Inferior parietal cortex (tissue), 1 donor: Measurements from ENCODE around the gene ELOVL5.
"Not testable (repeated sequence)": the region's sequence is repeated elsewhere in the genome, so short reads cannot be mapped to it uniquely, and the experiment has no call there.

Experiments
- DNase-seq: peaks from one replicate; pipeline ENCODE4 v3.0.0-alpha.2; 2016; ENCODE audit errors: extremely low spot score

Gene ELOVL5

DNA sequence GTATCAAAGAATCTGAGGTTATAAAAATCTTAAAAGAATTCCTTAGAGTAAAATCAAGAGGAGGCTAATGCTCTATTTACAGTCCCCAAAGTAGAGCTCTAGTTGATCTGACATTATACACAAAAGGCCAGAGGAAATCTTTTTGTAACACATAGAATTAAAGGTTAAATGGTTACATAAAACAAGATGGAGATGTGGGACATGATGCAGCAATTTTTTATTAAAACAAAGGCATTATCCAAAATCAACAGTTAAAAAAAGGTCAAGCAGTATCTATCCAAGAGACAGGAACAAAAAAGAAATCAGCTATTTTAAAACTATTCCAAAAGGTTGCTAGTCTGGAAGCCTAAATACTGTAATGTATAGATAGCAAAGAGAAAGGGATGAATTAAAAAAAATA is 20.4 kb downstream of the ELOVL5 start:
- no peak for DNase-seq

DNA sequence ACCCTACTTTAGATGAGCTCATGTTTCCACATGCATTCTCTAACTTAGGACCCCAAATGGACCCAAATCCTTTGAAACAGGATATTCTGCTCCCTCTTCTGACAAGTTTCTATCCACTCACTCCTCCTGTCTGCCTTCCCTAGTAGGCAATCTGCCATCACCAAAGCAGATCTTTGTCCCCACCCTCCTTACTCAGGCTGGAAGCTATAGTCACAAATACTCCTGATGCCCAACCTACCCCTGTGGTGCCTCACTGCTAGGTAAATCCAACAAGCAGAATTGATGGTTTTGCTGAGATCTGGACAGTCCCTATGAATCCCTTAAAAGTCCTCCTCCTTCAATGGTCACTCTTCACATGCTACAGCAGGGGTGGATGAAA is 21.7 kb downstream of the ELOVL5 start:
- DNase-seq = no peak

DNA sequence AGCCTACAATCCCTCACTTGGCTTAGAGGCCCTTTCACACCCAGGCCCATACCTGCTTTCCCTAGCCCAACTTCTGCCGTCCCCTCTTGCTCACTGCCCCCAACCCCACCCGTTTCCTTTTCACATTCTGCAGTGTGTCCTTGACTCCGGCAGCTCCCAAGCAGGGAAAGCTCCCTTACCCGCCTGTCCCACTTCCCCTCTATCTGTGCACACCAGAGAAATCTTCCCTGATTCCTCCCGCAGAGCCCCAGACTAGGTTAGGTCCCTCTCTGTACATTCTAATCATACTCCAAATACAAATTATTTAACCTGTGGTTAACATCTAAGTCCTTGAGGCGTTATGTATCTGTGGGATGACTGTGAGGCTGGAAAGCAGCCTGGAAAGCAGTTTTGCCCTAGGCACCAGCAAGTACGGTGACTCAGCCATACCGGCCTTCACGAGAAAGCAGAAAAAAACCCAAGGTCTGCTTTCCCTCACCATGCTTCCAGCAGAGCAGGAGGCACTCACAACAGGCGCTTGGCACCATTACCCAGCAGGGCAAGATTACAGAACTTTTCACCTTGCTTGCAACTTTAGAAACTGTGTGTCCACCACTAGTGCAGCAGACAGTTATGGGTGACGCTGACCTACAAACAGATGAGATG is 22.3 kb downstream of the ELOVL5 start:
- DNase-seq = no peak

DNA sequence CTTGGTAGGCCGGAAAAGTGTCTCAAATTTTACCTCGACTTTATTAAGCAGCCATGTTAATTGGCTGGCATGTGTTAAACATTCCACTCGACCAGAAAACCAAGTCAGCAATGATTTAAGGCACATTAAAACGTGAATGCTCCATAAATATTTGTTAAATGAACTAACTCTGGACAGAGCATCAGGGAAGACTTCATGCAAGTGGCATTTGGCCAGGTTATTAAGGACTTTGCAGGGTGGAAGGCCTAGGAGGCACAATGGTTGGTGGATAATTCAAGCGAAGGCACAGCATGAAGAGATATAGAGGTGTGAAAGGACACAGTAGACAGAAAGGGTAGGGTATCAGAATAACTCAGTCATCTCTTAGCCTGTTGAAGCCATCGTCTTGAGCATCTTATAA is 23.0 kb downstream of the ELOVL5 start:
- no peak for DNase-seq

DNA sequence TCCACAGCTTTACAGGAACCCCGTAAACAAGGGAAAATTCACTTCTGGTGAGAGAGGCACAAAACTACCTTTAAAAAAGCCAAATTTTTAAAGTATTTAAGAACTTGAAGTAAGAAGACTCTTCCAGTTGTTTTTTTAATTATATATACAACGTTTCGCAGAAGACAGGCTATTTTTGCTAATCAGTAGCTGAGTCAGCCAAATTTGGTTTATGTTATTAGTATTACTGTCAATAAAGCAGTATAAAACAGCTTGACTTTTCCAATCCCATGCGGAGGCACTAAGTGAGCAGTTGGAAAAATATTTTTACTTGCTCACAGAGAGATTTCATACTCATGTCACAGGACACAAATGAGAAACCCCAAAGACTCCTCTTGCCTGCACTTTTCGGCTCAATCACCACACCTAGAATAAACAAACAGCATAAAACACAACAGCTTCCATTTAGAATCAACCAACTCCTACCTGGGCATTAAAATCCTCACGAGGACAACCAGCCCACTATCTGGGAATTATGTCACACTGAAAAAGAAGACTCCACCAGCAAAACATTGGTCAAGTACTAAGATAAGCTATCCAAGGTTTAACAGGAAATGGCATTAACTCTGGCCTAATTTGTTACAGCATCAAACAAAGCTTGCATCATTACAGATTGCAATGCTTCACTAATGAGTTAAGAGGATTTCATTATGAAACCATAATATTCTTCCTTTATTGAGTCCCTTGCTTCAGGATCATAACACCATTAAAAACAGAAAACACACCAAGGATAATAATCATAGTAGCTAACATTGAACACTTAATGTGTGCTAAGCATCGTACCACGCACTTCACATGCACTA is 26.3 kb downstream of the ELOVL5 start:
- no peak for DNase-seq

DNA sequence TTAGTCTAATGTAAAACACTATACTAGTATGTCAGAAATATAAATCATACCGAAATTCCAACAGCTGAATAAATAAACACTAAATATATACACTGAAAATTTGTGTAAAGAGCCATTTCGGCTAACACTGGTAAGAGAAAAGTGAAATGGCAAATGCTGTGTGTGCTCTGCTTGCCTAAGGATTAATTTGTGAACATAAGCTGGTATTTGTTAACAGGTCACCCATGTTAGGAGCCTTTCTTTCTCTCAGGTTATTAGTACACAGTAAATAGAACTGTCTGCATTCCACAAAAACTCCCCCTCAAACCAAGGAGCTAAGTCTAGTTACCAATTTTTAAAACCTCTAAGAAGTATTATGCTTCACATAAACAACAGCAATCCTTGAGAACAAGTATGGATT is 27.0 kb downstream of the ELOVL5 start:
- no peak for DNase-seq

DNA sequence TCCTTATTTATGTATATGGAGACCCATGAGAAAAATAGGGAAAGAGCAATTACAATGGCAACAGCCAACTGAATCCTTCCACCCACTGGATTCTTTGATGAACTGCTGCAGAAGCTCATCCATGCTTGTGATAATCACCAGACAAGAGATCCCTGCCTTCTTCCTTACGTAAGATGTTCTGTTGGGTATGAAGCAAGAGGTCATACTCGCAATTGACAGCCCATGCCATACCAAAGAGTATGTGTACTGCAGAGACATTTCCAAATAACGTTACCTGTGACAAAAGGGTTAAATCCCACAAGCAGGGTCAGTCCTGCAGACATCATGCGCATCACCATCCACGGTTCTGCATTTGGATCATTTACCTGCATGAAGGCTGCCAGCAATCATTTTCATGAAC is 27.8 kb downstream of the ELOVL5 start:
- DNase-seq = no peak

DNA sequence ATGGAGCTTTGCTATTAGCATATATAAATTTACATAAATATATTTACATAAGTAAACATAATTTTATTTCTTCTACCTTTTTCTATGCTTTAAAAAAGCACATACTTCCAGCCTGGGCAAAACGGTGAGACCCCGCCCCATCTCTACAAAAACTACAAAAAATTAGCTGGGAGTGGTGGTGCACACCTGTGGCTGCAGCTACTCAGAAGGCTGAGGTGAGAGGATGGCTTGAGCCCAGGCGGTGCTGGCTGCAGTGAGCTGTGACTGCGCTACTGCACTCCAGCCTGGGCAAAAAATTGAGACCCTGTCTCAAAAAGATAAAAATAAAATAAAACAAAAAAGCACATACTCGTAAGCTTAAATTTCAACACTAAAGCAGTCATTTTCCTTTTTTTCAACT is 30.3 kb downstream of the ELOVL5 start:
- DNase-seq = no peak

DNA sequence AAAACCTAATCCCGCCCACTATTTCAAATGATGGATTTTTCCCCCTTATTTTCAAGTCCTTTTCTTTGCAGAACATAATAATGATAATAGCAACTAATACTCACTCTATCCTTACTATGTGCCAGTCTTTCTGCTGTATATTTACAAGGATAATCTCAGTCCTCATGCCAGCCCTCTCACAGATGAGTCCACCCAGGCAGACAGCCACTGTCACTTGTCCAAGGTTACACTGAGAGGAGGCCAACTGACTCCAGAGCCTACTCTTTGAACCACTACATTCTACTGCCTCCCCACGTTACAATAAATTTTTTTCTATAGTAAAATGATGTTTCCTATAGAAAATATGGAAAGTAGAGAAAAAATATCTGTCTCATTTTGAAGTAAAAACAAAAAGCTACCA is 30.9 kb downstream of the ELOVL5 start:
- no peak for DNase-seq

DNA sequence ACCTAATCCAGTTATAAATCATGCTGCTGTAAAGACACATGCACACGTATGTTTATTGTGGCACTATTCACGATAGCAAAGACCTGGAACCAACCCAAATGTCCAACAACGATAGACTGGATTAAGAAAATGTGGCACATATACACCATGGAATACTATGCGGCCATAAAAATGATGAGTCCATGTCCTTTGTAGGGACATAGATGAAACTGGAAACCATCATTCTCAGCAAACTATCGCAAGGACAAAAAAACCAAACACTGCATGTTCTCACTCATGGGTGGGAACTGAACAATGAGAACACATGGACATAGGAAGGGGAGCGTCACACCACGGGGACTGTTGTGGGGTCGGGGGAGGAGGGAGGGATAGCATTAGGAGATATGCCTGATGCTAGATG is 31.5 kb downstream of the ELOVL5 start:
- not testable (repeated sequence) for DNase-seq

DNA sequence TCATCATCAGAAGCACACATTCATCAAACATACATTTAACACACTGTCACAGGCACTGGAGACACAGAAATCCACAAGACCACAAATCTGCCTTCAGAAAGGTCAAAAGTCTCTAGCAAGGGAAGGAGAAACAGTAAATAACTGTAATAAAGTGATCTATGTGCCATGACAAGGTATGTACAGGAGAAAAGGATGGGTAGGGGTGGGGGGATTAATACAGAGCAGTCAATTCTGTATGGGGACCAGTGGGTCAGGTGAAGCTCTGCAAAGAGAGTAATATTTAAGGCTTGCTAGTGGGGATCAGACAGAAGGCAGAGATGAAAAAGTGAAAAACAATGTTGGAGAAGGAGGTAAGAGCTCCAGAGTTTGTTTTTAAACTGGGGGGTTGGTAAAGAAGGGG is 32.6 kb downstream of the ELOVL5 start:
- no peak for DNase-seq

DNA sequence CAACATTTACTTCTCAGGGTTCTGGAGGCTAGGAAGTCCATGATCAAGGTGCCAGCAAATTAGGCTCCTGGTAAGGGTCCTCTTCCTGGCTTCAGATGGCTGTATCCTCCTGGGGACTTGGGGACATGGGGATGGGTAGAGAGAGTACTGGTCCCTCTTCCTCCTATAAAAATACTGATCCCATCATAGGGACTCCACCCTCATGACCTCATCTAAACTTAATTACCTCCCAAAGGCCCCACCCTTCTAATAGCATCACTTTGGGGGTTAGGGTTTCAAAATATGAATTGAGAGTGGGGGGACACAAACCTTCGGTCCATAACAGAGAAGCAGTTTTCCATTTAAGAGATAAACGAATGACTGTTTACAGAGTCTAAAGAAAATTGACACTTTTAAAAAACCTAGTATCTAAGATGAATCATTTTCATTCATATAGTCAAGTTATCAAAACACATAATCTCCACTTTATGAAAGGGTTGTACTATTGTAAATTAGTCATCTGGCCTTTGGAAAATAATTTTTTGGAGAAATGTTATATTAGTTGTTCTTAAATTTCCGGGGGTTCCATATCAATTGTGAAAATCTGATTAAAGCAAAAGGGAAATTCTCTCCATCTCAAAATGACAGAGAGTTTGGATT is 33.5 kb downstream of the ELOVL5 start:
- DNase-seq = no peak

DNA sequence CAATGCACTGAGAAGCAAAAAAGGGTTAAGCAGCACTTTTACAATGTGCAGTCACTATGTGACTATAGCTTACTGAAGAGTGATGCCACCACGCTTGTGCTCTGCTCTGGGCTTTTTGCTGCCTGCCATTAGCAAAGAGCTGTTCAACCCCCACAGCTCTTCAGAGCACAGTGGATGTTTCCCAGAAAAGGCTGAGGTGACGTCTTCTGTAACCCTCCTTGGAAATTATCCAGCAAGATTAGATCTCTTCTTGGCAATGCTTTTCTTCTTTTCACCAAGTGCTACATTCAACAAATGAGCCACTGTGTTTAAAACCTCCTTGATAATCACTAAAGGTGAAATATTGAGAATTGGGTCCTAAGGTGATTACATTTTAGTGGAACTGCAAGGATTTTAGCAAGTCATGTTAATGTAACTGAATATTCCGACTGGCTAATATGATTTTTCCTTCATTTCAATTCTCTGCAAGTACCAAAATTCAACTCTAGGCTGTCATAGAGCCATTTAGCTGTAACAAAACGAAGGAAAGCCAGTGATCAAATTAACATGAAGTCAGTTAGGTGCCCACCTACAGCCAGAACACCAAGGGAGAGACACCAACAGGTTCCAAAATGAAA is 34.9 kb downstream of the ELOVL5 start:
- DNase-seq = no peak

DNA sequence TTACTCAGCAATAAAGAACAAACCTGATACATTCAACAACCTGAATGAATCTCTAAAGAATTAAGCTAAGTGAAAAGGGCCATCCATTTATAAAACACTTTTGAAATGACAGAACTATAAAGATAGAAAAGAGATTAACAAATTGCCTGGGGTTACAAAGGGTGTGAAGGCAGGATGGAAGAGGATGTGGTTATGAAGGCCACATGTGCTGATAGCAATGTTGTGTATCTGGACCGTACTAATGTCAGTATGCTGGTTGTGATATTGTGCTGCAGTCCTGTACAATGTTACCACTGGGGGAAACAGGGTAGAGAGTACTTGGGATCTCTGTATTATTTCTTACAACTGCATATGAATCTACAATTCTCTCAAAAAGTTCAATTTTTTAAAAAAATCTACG is 36.4 kb downstream of the ELOVL5 start:
- DNase-seq = no peak

DNA sequence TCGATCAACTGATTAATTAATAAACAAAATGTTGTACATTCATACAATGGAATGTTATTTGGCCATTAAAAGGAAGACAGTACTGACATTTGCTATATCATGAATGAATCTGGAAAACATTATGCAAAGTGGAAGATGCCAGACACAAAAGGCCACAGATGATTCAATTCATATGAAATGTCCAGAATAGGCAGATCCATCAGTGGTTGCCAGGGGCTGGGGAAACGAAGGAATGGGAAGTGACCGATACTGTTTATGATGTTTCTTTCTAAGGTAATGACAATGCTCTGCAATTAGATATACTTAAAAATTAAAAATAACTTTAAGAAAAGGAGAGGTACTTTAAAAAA is 37.2 kb downstream of the ELOVL5 start:
- DNase-seq = no peak

DNA sequence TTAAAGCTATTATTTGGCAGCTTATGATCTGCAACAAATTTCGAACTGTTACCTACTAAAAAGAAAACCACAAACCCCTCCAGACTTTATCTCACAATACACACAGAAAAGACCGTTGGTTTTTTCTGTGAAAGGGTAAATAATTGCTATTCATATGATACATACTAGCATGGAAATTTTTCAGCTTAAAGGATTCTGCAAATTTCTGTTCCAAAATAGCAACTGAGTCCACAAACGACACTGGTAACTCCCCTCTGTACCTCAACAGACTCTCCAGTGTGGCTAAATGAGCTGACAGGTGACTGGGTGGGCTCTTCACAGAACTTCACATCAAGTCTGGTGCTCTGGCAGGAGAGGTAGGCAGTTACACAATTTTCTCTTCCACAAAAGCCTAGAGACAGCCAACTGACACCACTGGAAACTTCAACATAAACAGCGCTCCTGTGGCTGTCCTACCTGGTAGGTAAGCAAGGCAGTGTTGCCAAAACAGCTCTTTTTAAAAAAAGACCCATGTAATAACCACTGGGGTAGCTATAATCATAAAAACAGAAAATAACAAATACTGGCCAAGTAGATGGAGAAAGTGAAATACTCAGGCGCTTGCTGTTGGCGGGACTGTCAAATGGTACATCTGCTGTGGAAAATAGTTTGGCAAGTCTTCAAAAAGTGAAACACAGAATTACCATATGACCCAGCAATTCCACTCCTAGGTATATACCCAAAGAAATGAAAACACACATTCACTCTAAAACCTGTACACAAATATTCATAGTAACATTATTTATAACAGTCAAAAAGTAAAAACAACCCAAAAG is 37.8 kb downstream of the ELOVL5 start:
- DNase-seq = no peak

DNA sequence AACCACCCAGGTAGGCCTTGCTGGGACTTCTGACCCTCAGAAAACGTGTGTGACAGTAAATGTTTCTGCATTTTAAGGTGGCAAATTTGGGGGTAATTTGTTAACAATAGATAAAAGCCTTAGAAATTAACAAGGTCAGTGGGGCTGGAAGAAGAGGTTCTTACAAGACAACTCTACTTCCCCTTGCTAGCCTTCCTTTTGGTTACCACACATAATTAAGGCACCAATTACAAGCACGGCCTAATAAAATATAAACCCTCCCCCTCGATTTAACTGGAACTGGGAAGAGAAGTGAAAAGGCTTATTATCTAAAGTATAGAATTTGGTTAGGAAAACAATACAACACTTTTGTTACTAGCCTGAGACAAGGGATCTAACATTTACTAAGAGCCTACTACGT is 38.8 kb downstream of the ELOVL5 start:
- DNase-seq = no peak

DNA sequence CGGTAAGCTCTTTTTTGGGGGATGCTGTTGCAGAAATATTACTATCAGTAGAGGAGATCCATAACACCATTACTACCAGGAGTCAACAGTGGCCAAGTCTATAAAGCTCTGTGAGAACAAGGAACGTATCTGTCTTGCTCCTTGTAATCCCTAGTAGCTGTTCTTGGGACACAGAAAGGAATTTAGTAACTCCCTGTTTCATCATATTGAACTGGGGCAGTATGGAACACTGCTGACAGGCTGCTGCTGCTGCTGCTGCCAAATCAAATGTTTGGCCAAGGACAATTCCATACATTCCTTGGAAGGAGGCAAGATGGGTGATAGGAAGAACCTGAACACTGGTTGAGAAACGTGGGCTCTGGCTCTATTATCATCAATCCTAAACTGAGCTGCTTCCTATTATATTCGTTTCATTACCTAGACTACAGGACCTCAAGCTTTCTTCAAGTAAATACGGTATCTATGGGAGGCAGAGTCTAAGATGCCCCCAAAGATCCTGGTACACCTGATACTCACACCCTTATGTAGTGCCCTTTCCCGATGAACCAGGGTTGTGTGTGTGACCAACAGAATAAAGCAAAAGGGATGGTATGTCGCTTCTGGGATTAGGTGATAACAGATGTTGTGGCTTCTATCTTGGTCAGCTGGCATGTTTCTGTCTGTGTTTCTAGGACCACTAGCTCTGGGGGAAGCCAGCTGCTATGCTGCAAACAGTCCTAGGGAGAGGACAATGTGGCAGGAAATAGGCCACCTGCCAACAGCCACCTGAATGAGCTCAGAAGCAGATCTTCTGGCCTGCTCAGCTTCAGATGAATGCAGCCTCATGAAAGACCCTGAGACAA is 39.5 kb downstream of the ELOVL5 start:
- DNase-seq = no peak

DNA sequence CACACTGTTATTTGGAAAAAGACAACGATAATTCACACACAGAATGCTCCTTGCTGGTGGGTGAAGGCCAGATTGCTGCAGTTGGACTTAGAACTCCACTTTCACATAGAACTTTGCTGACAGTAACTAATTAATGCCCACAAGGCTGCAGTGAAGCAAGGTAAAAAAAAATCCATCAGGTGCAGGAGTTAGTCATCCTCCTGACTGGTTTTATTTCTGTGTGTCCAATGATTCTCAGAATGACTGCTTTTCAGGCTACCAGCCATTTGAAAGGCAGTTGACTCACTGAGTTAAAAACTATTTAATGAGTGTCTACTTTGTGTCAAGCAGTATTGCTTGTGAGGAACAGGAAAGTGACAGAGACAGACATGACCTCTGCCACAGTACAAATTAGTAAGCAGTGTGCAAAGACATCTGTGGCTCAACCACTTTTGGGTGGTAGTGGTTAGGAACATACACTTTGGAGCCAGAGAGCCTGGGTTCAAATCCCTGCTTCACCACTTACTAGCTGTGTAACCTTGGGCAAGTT is 41.9 kb downstream of the ELOVL5 start:
- no peak for DNase-seq

DNA sequence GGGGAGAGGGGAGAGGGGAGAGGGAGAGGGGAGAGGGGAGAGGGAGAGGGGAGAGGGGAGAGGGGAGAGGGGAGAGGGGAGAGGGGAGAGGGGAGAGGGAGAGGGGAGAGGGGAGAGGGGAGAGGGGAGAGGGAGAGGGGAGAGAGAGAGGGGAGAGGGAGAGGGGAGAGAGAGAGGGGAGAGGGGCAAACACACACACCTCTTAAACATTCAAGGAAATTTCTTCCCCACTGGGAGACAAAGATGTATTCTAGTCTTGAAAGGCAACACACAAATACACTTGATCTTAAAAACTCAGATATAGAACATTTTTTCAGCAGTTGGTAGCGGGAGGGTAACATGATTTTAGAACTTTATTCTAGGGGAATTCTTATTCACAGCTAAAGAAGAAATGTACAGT is 42.5 kb downstream of the ELOVL5 start:
- DNase-seq = not testable (repeated sequence)
